GM12875 (cell line): ENCODE measurements around the gene NSF.
"Not testable (repeated sequence)": the region's sequence is repeated elsewhere in the genome, so short reads cannot be mapped to it uniquely, and the experiment has no call there.

ENCODE experiments used
- H3K4me3 ChIP-seq: one replicate; pipeline ENCODE4 v1.5.1; 2011; ENCODE audit warnings: low read depth, low read length, control low read depth

NSF gene

GRCh38 chr17:46590157-46591146 is at the start of gene NSF:
Gene NSF, plus strand, starts transcription at chr17:46590669. Its CDS starts 107 bp downstream, at chr17:46590776.
- H3K4me3 ChIP-seq, result not testable (repeated sequence)

DNA sequence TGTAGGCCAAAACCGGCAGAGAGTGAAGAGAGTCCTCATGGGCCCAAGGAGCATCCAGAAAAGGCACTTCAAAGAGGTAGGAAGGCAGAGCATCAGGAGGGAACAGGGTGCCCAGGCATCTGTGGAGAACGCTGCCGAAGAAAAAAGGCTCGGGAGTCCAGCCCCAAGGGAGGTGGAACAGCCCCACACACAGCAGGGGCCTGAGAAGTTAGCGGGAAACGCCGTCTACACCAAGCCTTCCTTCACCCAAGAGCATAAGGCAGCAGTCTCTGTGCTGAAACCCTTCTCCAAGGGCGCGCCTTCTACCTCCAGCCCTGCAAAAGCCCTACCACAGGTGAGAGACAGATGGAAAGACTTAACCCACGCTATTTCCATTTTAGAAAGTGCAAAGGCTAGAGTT is 41.9 kb upstream of the NSF start:
- H3K4me3 ChIP-seq, result not testable (repeated sequence)

GRCh38 chr17:46559155-46559554 is 31.3 kb upstream of the NSF start:
- H3K4me3 ChIP-seq, result not testable (repeated sequence)

GRCh38 chr17:46560048-46560447 is 30.4 kb upstream of the NSF start:
- H3K4me3 ChIP-seq, result not testable (repeated sequence)

GRCh38 chr17:46566284-46566683 is 24.2 kb upstream of the NSF start:
- not testable (repeated sequence) for H3K4me3 ChIP-seq

DNA sequence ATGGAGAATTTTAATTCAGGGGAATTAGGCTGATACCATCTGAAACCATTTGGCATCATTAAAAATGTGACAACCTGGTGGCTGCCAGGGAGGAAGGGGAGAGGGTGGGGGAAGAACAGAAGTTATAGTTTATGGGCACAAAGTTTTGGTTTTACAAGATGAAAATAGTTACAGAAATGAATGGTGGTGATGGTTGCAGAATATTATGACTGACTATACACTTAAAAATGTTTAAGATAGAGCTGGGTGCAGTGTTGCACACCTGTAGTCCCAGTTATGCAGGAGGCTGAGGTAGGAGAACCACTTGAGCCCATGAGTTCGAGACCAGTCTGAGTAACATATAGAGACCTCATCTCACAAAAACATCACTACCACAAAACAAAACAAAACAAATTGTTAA is 23.5 kb upstream of the NSF start:
- H3K4me3 ChIP-seq, result not testable (repeated sequence)

GRCh38 chr17:46571796-46572195 is 18.7 kb upstream of the NSF start:
- not testable (repeated sequence) for H3K4me3 ChIP-seq

- not testable (repeated sequence) for H3K4me3 ChIP-seq
These were observed 11.1 kb upstream of the NSF start, which contains the start of gene ARL17A for GRCh38 chr17:46579083-46580075. Gene ARL17A, minus strand, starts transcription at chr17:46579691. Its CDS starts 3,369 bp downstream, at chr17:46576322.

DNA sequence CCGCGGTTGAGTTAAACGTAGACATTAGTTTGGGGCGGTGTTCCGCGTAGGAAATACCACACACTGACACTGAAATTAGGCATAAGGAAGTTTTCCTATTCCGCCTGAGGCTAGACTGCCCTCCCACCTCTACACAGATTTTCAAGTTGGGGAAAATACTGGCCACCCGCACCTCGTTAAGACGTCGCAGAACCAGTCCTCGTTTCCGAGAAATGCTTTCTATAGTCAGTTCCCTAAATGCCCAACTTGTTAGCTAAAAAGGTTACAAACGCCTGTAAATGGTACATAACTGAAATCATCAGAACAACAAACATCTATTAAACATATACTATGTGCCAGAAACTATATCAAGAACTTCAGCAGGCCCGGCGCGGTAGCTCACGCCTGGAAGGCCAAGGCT is 10.4 kb upstream of the NSF start:
- H3K4me3 ChIP-seq, result not testable (repeated sequence)

DNA sequence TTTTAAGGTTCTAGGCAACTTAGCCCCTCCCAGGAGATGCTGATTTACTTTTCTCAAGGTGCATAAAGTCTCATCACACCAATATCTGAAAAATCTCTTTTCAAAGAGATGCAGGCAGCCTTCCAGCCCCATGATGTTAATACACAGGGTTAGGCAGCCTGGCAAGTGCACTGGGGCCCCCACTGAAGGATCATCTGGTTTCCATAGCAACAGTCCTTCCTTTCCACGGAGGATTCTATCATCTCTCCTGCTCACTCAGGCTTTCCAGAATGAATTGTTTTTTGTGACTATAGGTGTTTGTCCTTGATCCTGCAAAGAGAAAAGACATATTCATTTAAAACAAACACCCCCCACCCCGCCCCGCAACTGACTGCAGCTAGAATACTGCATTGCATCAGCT is 5.0 kb upstream of the NSF start:
- H3K4me3 ChIP-seq, result not testable (repeated sequence)

- not testable (repeated sequence) for H3K4me3 ChIP-seq
These were observed 863 bp downstream of the NSF start for GRCh38 chr17:46591332-46591731.

DNA sequence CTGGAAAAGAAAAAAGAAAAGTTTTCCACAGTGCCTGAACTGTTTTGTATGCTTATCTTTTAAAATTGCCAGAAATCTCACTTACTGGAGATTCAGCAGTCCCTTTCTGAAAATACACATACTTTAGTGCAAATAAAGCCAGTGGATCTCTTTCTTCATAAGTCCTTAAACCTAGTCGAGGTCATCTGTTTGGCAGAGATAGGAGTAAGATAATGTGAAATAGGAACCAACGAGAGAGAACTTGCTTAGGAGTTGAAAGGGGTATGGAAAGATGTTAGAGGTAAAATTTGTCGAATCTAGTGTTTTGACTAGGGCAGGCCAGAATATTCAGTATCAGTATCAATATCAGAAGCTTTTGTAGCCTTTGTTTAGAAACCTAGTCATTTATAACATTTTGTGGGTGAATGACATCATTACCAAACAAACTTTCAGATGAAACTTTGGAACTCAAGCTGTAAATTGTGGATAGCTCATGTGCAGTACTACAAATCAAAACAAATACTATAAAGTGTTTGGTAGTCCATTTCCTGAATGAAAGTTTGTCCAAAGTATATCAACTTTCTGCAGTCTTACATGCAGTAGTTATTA is 8.0 kb downstream of the NSF start:
- not testable (repeated sequence) for H3K4me3 ChIP-seq

GRCh38 chr17:46600767-46601166 is 10.3 kb downstream of the NSF start:
- H3K4me3 ChIP-seq, result not testable (repeated sequence)

GRCh38 chr17:46603125-46603524 is 12.7 kb downstream of the NSF start:
- H3K4me3 ChIP-seq, result not testable (repeated sequence)

- H3K4me3 ChIP-seq, result not testable (repeated sequence)
These were observed 20.8 kb downstream of the NSF start for GRCh38 chr17:46611304-46611703.

DNA sequence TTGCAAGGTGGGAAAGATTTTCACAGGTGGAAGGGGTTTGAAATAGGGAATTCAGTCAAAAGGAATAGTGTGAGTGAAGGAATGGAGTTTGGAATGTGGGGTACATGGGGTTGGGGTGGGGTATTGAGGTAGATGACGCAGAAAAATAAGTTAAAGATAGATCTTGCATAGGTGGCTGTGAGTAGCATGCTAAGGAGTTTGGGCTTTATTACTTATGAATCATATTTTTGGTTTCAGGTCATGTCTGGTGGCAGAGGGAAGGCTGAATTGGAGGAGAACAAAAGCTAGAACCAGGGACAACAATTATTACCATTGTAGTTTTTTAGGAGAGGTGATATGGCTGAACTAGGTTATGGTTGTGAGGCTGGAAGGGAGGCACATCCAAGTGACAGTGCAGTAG is 23.4 kb downstream of the NSF start:
- not testable (repeated sequence) for H3K4me3 ChIP-seq

DNA sequence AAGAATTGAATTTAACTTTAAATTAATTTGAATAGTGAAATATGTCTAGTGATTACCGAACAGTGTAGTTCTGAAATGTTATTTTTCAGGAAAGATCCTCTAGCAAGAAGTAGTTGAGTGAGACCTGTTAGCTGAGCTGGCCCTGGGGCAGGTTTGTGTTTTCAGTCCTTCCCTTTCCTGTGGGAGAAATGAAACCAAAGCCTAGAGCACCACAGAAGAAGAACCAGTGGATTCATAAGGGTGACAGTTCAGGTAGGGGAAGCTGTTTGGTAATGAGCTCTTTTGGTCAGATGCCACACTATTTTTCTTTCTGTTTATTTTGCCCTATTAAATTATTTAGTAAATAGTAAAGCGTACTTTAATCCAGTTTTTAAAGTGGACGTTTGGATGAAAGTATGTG is 26.7 kb downstream of the NSF start:
- H3K4me3 ChIP-seq, result not testable (repeated sequence)

DNA sequence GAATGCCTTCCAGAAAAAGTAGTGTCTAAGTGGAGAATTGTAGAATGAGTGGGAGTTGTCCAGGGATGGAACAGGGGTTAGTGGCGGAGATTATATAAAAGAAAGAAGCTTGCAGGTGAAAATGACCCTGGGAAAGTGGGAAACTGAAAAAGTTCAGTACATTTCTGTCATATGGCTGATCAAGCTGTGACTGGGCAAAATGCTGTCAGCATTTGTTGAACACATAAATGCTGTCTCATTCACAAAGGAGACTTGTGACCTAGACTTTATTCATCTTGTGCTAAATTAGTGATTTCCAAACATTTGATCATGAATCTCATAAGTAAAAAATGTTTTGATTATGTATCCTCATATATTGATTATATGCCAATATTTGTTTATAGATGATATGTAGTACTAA is 28.5 kb downstream of the NSF start:
- not testable (repeated sequence) for H3K4me3 ChIP-seq

DNA sequence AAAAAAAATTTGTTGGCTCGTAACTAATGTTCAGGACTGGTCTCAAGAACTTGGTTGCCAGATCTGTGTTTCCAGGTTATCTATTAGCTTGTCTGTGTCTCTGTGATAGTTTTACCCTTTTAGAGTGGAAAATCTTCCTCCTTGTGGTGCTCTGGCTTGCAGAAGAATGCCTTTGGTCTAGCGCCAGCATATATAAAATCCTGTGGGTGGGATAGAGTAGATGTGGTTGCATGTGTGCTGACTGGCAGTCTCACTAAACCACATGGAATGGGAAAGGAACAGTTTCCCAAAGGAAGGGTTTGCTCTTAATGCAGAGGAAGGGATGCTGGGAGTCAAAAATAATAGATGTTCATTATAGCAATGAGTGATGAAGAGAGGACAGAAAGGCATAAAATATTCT is 33.3 kb downstream of the NSF start:
- not testable (repeated sequence) for H3K4me3 ChIP-seq

- H3K4me3 ChIP-seq, result not testable (repeated sequence)
These were observed 34.3 kb downstream of the NSF start for GRCh38 chr17:46624726-46625125.

- not testable (repeated sequence) for H3K4me3 ChIP-seq
These were observed 37.0 kb downstream of the NSF start for GRCh38 chr17:46627452-46627851.
